Fibroblast of skin of scalp (primary cell): ENCODE data around the gene TEX101.

Source experiments
- DNase-seq: peaks from one replicate; pipeline ENCODE4 v3.0.0-alpha.2; 2013

TEX101 gene

GRCh38 chr19:43447655-43448054 lies 33.0 kb downstream of the TEX101 start:
- DNase-seq, result no peak

- DNase-seq, result peak; percentile 47
Measured at GRCh38 chr19:43450545-43450997, 35.9 kb downstream of the TEX101 start.

- DNase-seq, result no peak
Measured at GRCh38 chr19:43452582-43452981, 37.9 kb downstream of the TEX101 start.

GRCh38 chr19:43454031-43454430 lies 39.3 kb downstream of the TEX101 start:
- DNase-seq, result no peak

GRCh38 chr19:43455321-43456113 lies 40.8 kb downstream of the TEX101 start:
- no peak for DNase-seq

GRCh38 chr19:43457809-43458208 lies 43.1 kb downstream of the TEX101 start:
- DNase-seq, result no peak

GRCh38 chr19:43460362-43461016 lies 45.8 kb downstream of the TEX101 start:
- DNase-seq, result no peak

- DNase-seq, result no peak
Measured at GRCh38 chr19:43461303-43461702, 46.6 kb downstream of the TEX101 start.

- no peak for DNase-seq
Measured at GRCh38 chr19:43462383-43462782, 47.7 kb downstream of the TEX101 start.

- no peak for DNase-seq
Measured at GRCh38 chr19:43462785-43463380, 48.2 kb downstream of the TEX101 start.

GRCh38 chr19:43463381-43464133 lies 48.9 kb downstream of the TEX101 start:
- peak; percentile 91 for DNase-seq

GRCh38 chr19:43464134-43464775 lies 49.6 kb downstream of the TEX101 start:
- DNase-seq, result no peak

- DNase-seq, result no peak
Measured at GRCh38 chr19:43465468-43466120, 50.9 kb downstream of the TEX101 start, which contains the start of gene LYPD3. Gene LYPD3 (minus strand): TSS chr19:43465608. CDS start chr19:43465571, 37 bp downstream.

GRCh38 chr19:43466793-43467192 lies 52.1 kb downstream of the TEX101 start:
- no peak for DNase-seq

GRCh38 chr19:43467276-43467675 lies 52.6 kb downstream of the TEX101 start:
- no peak for DNase-seq

- DNase-seq, result no peak
Measured at GRCh38 chr19:43467730-43468129, 53.0 kb downstream of the TEX101 start.
